Measurements from ENCODE around the gene ZNF423. TPM values are rescaled to one million over a fixed set of nuclear protein-coding genes. Genes with fewer than 3 reads are reported as not detected.

ZNF423 gene
- total and polyA plus RNA-seq, 2 experiments from 2014 or later = 14.9 to 41.8 TPM

DNA sequence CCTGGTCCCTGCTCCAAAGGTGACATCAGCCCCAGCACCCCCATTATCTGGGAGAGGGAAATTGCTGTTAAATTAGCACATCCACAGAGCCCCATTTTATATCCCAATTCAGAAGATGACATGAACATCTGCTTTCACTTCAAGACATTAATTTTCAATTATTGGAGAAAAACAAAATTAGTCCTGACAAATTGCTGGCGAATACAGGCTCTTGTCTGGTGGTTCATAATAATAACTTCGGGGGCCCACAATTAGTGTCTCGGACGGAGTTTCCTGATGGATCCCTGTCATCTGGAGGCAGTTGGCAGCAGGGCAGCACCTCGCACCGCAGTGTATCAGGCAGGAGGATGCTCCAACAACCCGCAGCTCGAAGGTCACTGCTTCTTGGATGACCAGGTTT lies 7.4 kb downstream of the ZNF423 start:
- Mint-ChIP-seq H3K27me3 (ENCODE audit: insufficient read depth, low read depth, poor library complexity) (peaks cover 9% of the 10 kb centered on the region), H3K4me1 (peaks cover 88% of the 10 kb centered on the region), H3K36me3 (ENCODE audit: low read depth) (peaks cover 1% of the 10 kb centered on the region; the same call in 1 of the 3 replicates), H3K9me3 (no peaks in the 10 kb centered on the region; the same call in 2 of the 3 replicates), H3K4me3 (no peak overlapping the region), H3K27ac (no peak overlapping the region)
- Histone ChIP-seq H3K4me3 (no peak overlapping the region), H3K36me3 (ENCODE audit: insufficient read depth) (no peaks in the 10 kb centered on the region), H3K4me1 (ENCODE audit: insufficient read depth) (peaks cover 89% of the 10 kb centered on the region), H2AFZ (no peak overlapping the region), H3K4me2 (no peak overlapping the region), H3K9me2 (ENCODE audit: insufficient read depth) (no peaks in the 10 kb centered on the region), H3K27me3 (ENCODE audit: insufficient read depth) (no peaks in the 10 kb centered on the region), H3F3A (replicated peaks; ENCODE audit: low read depth) (0 out of 2 replicates have a peak, but pooled peaks cover 5% of the 10 kb centered on the region), H3K79me2 (replicated peaks; ENCODE audit: insufficient read depth) (peaks cover 100% of the 10 kb centered on the region), H3K27ac (ENCODE audit: low read depth) (no peak overlapping the region), H4K20me1 (replicated peaks; ENCODE audit: insufficient read depth) (peaks cover 46% of the 10 kb centered on the region)
- ATAC-seq = no peak
- TF ChIP-seq, protein P1, sequence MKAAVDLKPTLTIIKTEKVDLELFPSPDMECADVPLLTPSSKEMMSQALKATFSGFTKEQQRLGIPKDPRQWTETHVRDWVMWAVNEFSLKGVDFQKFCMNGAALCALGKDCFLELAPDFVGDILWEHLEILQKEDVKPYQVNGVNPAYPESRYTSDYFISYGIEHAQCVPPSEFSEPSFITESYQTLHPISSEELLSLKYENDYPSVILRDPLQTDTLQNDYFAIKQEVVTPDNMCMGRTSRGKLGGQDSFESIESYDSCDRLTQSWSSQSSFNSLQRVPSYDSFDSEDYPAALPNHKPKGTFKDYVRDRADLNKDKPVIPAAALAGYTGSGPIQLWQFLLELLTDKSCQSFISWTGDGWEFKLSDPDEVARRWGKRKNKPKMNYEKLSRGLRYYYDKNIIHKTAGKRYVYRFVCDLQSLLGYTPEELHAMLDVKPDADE (IDR thresholded peaks at IDR 0.05) = no peak
- TF ChIP-seq, protein P2, sequence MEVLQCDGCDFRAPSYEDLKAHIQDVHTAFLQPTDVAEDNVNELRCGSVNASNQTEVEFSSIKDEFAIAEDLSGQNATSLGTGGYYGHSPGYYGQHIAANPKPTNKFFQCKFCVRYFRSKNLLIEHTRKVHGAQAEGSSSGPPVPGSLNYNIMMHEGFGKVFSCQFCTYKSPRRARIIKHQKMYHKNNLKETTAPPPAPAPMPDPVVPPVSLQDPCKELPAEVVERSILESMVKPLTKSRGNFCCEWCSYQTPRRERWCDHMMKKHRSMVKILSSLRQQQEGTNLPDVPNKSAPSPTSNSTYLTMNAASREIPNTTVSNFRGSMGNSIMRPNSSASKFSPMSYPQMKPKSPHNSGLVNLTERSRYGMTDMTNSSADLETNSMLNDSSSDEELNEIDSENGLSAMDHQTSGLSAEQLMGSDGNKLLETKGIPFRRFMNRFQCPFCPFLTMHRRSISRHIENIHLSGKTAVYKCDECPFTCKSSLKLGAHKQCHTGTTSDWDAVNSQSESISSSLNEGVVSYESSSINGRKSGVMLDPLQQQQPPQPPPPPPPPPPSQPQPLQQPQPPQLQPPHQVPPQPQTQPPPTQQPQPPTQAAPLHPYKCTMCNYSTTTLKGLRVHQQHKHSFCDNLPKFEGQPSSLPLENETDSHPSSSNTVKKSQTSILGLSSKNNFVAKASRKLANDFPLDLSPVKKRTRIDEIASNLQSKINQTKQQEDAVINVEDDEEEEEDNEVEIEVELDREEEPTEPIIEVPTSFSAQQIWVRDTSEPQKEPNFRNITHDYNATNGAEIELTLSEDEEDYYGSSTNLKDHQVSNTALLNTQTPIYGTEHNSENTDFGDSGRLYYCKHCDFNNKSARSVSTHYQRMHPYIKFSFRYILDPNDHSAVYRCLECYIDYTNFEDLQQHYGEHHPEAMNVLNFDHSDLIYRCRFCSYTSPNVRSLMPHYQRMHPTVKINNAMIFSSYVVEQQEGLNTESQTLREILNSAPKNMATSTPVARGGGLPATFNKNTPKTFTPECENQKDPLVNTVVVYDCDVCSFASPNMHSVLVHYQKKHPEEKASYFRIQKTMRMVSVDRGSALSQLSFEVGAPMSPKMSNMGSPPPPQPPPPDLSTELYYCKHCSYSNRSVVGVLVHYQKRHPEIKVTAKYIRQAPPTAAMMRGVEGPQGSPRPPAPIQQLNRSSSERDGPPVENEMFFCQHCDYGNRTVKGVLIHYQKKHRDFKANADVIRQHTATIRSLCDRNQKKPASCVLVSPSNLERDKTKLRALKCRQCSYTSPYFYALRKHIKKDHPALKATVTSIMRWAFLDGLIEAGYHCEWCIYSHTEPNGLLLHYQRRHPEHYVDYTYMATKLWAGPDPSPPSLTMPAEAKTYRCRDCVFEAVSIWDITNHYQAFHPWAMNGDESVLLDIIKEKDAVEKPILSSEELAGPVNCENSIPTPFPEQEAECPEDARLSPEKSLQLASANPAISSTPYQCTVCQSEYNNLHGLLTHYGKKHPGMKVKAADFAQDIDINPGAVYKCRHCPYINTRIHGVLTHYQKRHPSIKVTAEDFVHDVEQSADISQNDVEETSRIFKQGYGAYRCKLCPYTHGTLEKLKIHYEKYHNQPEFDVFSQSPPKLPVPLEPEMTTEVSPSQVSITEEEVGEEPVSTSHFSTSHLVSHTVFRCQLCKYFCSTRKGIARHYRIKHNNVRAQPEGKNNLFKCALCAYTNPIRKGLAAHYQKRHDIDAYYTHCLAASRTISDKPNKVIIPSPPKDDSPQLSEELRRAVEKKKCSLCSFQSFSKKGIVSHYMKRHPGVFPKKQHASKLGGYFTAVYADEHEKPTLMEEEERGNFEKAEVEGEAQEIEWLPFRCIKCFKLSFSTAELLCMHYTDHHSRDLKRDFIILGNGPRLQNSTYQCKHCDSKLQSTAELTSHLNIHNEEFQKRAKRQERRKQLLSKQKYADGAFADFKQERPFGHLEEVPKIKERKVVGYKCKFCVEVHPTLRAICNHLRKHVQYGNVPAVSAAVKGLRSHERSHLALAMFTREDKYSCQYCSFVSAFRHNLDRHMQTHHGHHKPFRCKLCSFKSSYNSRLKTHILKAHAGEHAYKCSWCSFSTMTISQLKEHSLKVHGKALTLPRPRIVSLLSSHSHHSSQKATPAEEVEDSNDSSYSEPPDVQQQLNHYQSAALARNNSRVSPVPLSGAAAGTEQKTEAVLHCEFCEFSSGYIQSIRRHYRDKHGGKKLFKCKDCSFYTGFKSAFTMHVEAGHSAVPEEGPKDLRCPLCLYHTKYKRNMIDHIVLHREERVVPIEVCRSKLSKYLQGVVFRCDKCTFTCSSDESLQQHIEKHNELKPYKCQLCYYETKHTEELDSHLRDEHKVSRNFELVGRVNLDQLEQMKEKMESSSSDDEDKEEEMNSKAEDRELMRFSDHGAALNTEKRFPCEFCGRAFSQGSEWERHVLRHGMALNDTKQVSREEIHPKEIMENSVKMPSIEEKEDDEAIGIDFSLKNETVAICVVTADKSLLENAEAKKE (CRISPR knock-in tag; IDR thresholded peaks at IDR 0.05) = no peak
- no peak for TF ChIP-seq CREB1 (CRISPR knock-in tag; IDR thresholded peaks at IDR 0.05; ENCODE audit: low read depth)
- TF ChIP-seq POLR2AphosphoS5 (IDR thresholded peaks at IDR 0.05; ENCODE audit: low read depth) = no peak
- TF ChIP-seq, protein P3, sequence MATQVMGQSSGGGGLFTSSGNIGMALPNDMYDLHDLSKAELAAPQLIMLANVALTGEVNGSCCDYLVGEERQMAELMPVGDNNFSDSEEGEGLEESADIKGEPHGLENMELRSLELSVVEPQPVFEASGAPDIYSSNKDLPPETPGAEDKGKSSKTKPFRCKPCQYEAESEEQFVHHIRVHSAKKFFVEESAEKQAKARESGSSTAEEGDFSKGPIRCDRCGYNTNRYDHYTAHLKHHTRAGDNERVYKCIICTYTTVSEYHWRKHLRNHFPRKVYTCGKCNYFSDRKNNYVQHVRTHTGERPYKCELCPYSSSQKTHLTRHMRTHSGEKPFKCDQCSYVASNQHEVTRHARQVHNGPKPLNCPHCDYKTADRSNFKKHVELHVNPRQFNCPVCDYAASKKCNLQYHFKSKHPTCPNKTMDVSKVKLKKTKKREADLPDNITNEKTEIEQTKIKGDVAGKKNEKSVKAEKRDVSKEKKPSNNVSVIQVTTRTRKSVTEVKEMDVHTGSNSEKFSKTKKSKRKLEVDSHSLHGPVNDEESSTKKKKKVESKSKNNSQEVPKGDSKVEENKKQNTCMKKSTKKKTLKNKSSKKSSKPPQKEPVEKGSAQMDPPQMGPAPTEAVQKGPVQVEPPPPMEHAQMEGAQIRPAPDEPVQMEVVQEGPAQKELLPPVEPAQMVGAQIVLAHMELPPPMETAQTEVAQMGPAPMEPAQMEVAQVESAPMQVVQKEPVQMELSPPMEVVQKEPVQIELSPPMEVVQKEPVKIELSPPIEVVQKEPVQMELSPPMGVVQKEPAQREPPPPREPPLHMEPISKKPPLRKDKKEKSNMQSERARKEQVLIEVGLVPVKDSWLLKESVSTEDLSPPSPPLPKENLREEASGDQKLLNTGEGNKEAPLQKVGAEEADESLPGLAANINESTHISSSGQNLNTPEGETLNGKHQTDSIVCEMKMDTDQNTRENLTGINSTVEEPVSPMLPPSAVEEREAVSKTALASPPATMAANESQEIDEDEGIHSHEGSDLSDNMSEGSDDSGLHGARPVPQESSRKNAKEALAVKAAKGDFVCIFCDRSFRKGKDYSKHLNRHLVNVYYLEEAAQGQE (IDR thresholded peaks at IDR 0.05; ENCODE audit: unreplicated experiment) = no peak
- no peak for TF ChIP-seq ZNF114 (CRISPR knock-in tag; IDR thresholded peaks at IDR 0.05)
- no peak for TF ChIP-seq EZH2phosphoT487 (IDR thresholded peaks at IDR 0.05; ENCODE audit: unreplicated experiment)
- TF ChIP-seq NANOG (IDR thresholded peaks at IDR 0.05; ENCODE audit: borderline replicate concordance) = no peak
- DNase-seq (ENCODE audit: low spot score) = no peak
